Urinary bladder (tissue), 4 donors: ENCODE results near the gene IQGAP3. TPM values are rescaled to one million over a fixed set of nuclear protein-coding genes. Genes with fewer than 3 reads are reported as not detected.

Experiments used
- DNase-seq: peaks from one replicate; pipeline ENCODE4 v3.0.0-alpha.2; 2015; ENCODE audit errors: extremely low spot score
- H3K27ac ChIP-seq: one replicate; pipeline ENCODE4 v1.5.1; 2013; ENCODE audit warnings: low read depth, mild to moderate bottlenecking, moderate library complexity
- H3K36me3 ChIP-seq: one replicate; pipeline ENCODE4 v1.6.1; 2013; ENCODE audit warnings: mild to moderate bottlenecking, moderate library complexity; ENCODE audit not compliant: insufficient read depth
- H3K4me1 ChIP-seq: one replicate; pipeline ENCODE4 v1.6.1; 2013; ENCODE audit warnings: mild to moderate bottlenecking, moderate library complexity; ENCODE audit not compliant: insufficient read depth
- H3K4me3 ChIP-seq: one replicate; pipeline ENCODE4 v1.5.1; 2013; ENCODE audit warnings: low read depth, low read length
- WGBS: extraction: QIAGEN DNeasy Blood & Tissue Kit; methylation state at CpG from one replicate; pipeline ENCODE4 v1.1.7; 2013; 5-methylcytosine and 5-hydroxymethylcytosine counted together
- polyA plus RNA-seq: library from polyadenylated mRNA; stranded (reverse); fragments of 200-250 nt; gene quantifications from one replicate; pipeline ENCODE4 v1.2.3, GENCODE V29; 2013
- total RNA-seq: library from RNA; depleted of rRNA; stranded (reverse); fragments of >200 nt; gene quantifications from one replicate; pipeline ENCODE4 v1.2.3, GENCODE V29; 2014
- donor health status: healthy with polysubstance abuse.
- donor health status: healthy.

IQGAP3 gene
- total and polyA plus RNA-seq, 2 donors = 0.32 to 11.8 TPM

- no peak overlapping the region for H3K27ac ChIP-seq
- DNase-seq = no peak
- no peak overlapping the region for H3K4me3 ChIP-seq
- 88% methylated on average over 4 of the region's 4 CpGs for WGBS
- H3K36me3 ChIP-seq = no peaks in the 10 kb centered on the region
- no peaks in the 10 kb centered on the region for H3K4me1 ChIP-seq
Measured at GRCh38 chr1:156517748-156518147, 54.6 kb downstream of the IQGAP3 start.

GRCh38 chr1:156516821-156517220 is 55.5 kb downstream of the IQGAP3 start:
- 93% methylated on average over 4 of the region's 4 CpGs for WGBS
- no peak for DNase-seq

GRCh38 chr1:156515956-156516355 is 56.4 kb downstream of the IQGAP3 start:
- no peaks in the 10 kb centered on the region for H3K36me3 ChIP-seq
- H3K4me3 ChIP-seq = no peak overlapping the region
- WGBS = 80% methylated on average over 2 of the region's 2 CpGs
- H3K4me1 ChIP-seq = no peaks in the 10 kb centered on the region
- no peak overlapping the region for H3K27ac ChIP-seq
- DNase-seq = no peak

More at GRCh38 chr1:156516821-156517220, 55.5 kb downstream of the IQGAP3 start:
- Histone ChIP-seq H3K27ac (no peak overlapping the region), H3K4me3 (no peak overlapping the region), H3K36me3 (no peaks in the 10 kb centered on the region), H3K4me1 (no peaks in the 10 kb centered on the region)

DNA sequence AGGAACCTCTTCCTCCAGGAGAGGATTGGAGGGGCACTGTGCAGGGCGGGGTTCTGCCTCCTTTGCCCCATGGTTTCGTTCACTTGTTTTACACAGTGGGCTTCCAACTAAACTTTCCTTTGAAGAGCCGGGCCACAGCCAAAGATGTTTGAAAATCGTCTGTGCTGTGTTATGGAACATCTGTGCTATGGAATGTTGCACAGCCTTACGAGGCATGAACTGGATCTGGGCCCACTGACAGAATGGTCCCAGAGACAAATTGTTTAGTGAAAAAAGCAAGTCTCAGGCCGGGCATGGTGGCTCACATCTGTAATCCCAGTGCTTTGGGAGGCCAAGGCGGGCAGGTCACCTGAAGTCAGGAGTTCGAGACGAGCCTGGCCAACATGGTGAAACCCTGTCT is 59.2 kb downstream of the IQGAP3 start:
- WGBS = 36% methylated on average over 9 of the region's 9 CpGs
- Histone ChIP-seq H3K36me3 (no peaks in the 10 kb centered on the region), H3K27ac (no peak overlapping the region), H3K4me1 (no peaks in the 10 kb centered on the region), H3K4me3 (no peak overlapping the region)
- no peak for DNase-seq

GRCh38 chr1:156511644-156512043 is 60.7 kb downstream of the IQGAP3 start:
- no peaks in the 10 kb centered on the region for H3K36me3 ChIP-seq
- WGBS = 77% methylated on average over 7 of the region's 7 CpGs
- H3K4me3 ChIP-seq = no peak overlapping the region
- no peaks in the 10 kb centered on the region for H3K4me1 ChIP-seq
- no peak overlapping the region for H3K27ac ChIP-seq
- no peak for DNase-seq

GRCh38 chr1:156510709-156511108 is 61.7 kb downstream of the IQGAP3 start:
- no peak for DNase-seq
- no peaks in the 10 kb centered on the region for H3K4me1 ChIP-seq
- H3K36me3 ChIP-seq = no peaks in the 10 kb centered on the region
- WGBS = 27% methylated on average over 13 of the region's 13 CpGs
- no peak overlapping the region for H3K27ac ChIP-seq
- H3K4me3 ChIP-seq = no peak overlapping the region

- WGBS = 81% methylated on average over 9 of the region's 9 CpGs
- no peak for DNase-seq
- Histone ChIP-seq H3K27ac (peak overlapping the region; percentile 87), H3K36me3 (no peaks in the 10 kb centered on the region), H3K4me3 (no peak overlapping the region), H3K4me1 (no peaks in the 10 kb centered on the region)
Measured at GRCh38 chr1:156509424-156510034, 62.8 kb downstream of the IQGAP3 start.

DNA sequence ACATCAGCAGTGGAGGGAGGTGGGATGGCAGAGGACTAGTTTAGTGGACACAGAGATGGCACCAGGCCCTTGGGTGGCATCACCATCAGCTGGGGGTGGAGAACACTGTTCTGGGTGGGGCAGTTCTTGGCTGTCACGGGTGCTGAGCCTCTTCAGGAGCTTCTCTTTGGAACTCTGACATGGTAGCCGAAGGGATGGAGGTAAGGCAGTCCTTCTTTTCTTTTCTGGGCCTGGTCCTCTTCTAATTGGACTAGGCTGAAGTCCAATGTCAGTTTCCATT is 63.5 kb downstream of the IQGAP3 start:
- H3K4me1 ChIP-seq = no peaks in the 10 kb centered on the region
- no peak overlapping the region for H3K4me3 ChIP-seq
- 50% methylated on average over 2 of the region's 2 CpGs for WGBS
- DNase-seq = no peak
- peak overlapping the region; percentile 87 for H3K27ac ChIP-seq
- no peaks in the 10 kb centered on the region for H3K36me3 ChIP-seq

GRCh38 chr1:156508205-156508954 is 64.0 kb downstream of the IQGAP3 start:
- Histone ChIP-seq H3K4me3 (no peak overlapping the region), H3K27ac (peak overlapping the region; percentile 87), H3K36me3 (no peaks in the 10 kb centered on the region), H3K4me1 (no peaks in the 10 kb centered on the region)
- no peak for DNase-seq
- WGBS = 25% methylated on average over 7 of the region's 7 CpGs

GRCh38 chr1:156506450-156506849 is 65.9 kb downstream of the IQGAP3 start:
- Histone ChIP-seq H3K4me1 (no peaks in the 10 kb centered on the region), H3K4me3 (no peak overlapping the region), H3K27ac (no peak overlapping the region), H3K36me3 (no peaks in the 10 kb centered on the region)
- 90% methylated on average over 2 of the region's 2 CpGs for WGBS
- no peak for DNase-seq

DNA sequence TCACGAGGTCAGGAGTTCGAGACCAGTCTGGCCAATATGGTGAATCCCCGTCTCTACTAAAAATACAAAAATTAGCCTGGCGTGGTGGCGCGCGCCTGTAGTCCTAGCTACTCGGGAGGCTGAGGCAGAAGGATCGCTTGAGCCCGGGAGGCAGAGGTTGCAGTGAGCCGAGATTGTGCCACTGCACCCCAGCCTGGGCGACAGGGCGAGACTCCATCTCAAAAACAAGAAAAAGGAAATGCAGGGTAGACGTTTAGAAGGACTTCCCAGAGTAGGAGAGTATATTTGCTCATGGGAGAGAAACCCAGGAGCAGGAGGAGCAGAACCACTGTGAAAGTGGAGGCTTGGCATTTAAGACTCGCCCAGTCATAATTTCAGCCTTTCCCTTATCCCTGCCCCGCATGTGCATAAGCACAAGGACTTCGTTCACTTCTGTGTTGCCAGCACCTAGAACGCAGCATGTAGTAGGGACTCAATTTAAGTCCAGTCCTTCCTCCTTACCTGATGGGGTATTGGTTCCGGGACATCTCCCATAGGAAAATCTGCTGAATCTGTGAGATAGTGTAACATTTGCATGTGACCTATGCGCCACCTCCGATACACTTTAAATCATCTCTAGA is 66.6 kb downstream of the IQGAP3 start:
- H3K36me3 ChIP-seq = no peaks in the 10 kb centered on the region
- no peak overlapping the region for H3K4me3 ChIP-seq
- H3K27ac ChIP-seq = peak overlapping the region; percentile 44
- no peak for DNase-seq
- whole genome bisulfite sequencing = 78% methylated on average over 21 of the region's 21 CpGs
- no peaks in the 10 kb centered on the region for H3K4me1 ChIP-seq

DNA sequence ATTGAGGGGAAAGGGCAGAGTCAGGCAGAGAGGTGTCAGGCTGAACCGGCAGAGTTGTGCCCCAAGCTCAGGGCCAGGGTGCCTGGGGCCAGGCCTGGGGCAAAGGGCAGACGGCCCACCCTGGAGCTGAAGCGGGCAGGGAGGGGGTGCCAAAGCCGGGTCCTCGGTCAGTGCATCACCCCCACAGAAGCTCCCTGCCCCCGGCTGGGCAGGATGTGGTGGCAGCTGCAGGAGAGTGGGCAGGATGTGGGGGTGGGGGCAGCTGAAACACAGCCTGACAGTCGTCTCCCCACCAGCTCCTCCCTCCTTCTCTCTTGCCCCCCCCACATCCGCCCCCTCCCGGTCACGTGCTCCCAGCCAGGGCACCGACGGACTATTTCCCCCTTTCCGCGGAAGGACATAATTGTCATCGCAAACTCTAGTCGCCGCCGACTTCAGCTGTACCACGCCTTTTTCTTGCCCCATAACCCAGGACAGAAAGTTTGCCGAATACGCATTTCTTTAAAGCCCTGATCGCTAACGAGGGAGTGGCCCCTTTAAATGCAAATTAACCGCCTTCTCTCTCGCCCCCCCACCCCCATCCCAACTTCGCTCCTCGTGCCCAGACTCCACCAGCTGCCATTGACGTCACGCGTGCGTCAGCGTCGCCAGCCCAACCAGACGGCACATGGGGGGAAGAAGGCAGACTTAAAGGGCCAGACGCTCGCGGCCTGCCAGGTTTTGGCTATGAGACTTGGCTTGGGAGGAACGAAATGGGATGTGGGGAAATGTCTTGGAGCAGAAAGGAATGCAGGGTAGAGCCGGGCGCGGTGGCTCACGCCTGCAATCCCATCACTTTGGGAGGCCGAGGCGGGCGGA is 67.3 kb downstream of the IQGAP3 start:
- Histone ChIP-seq H3K4me3 (peak overlapping the region; percentile 9), H3K27ac (peak overlapping the region; percentile 100), H3K4me1 (no peaks in the 10 kb centered on the region), H3K36me3 (no peaks in the 10 kb centered on the region)
- WGBS = 4% methylated on average over 45 of the region's 45 CpGs
- DNase-seq = peak; percentile 96

GRCh38 chr1:156504438-156504813 is 67.9 kb downstream of the IQGAP3 start:
- no peak for DNase-seq
- Histone ChIP-seq H3K4me1 (no peaks in the 10 kb centered on the region), H3K4me3 (peak overlapping the region; percentile 9), H3K36me3 (no peaks in the 10 kb centered on the region), H3K27ac (peak overlapping the region; percentile 100)
- WGBS = 31% methylated on average over 5 of the region's 5 CpGs
